ENCODE data around the gene RSRC2.

GRCh38 chr12:122505419-122506051 is 21.2 kb downstream of the RSRC2 start:
- TF ChIP-seq POLR2A (IDR thresholded peaks at IDR 0.05; ENCODE audit: extremely low read depth, insufficient read length) (no peak), MYC (IDR thresholded peaks at IDR 0.05; ENCODE audit: low read depth, low read length) (no peak)
- TF ChIP-seq, protein P1, sequence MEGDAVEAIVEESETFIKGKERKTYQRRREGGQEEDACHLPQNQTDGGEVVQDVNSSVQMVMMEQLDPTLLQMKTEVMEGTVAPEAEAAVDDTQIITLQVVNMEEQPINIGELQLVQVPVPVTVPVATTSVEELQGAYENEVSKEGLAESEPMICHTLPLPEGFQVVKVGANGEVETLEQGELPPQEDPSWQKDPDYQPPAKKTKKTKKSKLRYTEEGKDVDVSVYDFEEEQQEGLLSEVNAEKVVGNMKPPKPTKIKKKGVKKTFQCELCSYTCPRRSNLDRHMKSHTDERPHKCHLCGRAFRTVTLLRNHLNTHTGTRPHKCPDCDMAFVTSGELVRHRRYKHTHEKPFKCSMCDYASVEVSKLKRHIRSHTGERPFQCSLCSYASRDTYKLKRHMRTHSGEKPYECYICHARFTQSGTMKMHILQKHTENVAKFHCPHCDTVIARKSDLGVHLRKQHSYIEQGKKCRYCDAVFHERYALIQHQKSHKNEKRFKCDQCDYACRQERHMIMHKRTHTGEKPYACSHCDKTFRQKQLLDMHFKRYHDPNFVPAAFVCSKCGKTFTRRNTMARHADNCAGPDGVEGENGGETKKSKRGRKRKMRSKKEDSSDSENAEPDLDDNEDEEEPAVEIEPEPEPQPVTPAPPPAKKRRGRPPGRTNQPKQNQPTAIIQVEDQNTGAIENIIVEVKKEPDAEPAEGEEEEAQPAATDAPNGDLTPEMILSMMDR (IDR thresholded peaks at IDR 0.05; ENCODE audit: low read depth, low read length), result no peak
